A549 (cell line): ENCODE measurements around the gene RNF145. TPM values are rescaled to one million over a fixed set of nuclear protein-coding genes. Genes with fewer than 3 reads are reported as not detected.

Source experiments
- ATAC-seq, 2 experiments: fragments of 200-7000 bp in 1 of 2; fragments of >200 bp in 1 of 2; cut with Nextera tagmentation in 1 of 2; cut with Tn5 transposase in 1 of 2; 3 replicates each; pipeline versions ENCODE4 v1.8.0 to v1.9.1; 2018 to 2020; ENCODE audit warnings: mild to moderate bottlenecking in 1 of 2, moderate library complexity in 1 of 2
- CTCF ChIA-PET: fragments of 300-600 bp; sonication (Branson Sonifier 250); formaldehyde crosslinking; extraction: SDS; loops from one replicate; lab custom pipeline; 2021; ENCODE audit warnings: antibody characterized with exemption, inconsistent platforms; lab: Yijun Ruan, JAX
- POLR2A ChIA-PET: fragments of 350-600 bp; formaldehyde crosslinking; extraction: SDS; loops from one replicate; lab custom pipeline; 2021; ENCODE audit warnings: antibody characterized with exemption, inconsistent platforms; lab: Yijun Ruan, JAX
- DNase-seq, 2 experiments: peaks; one replicate each; pipeline versions ENCODE4 v3.0.0 to v3.0.0-alpha.2; 2011 to 2016; ENCODE audit warnings: low read depth in 1 of 2, low spot score in 1 of 2
- FAIRE-seq: peaks from 2 replicates; lab custom pipeline; 2011; peaks lifted over from hg19 to GRCh38; lab: Jason Lieb, UNC
- H3K27ac ChIP-seq, 2 experiments: fragments of >200 bp; sonication (Bioruptor Twin); formaldehyde crosslinking; 3 replicates each; pipeline ENCODE4 v1.5.1; 2016 to 2017
- H3K4me1 ChIP-seq: fragments of >200 bp; sonication (Bioruptor Twin); formaldehyde crosslinking; 3 replicates; pipeline ENCODE4 v1.6.1; 2016
- H3K4me2 ChIP-seq: fragments of >200 bp; sonication (Bioruptor Twin); formaldehyde crosslinking; 3 replicates; pipeline ENCODE4 v1.6.1; 2016
- H3K4me3 ChIP-seq: fragments of >200 bp; sonication (Bioruptor Twin); formaldehyde crosslinking; 3 replicates; pipeline ENCODE4 v1.5.1; 2016
- H3K9me3 ChIP-seq: fragments of >200 bp; sonication (Bioruptor Twin); formaldehyde crosslinking; 3 replicates; pipeline ENCODE4 v1.6.1; 2016
- CEBPB ChIP-seq, 2 experiments: fragments of >200 bp in 1 of 2; sonication (Bioruptor Twin) in 1 of 2; formaldehyde crosslinking in 1 of 2; IDR thresholded peaks; 2 replicates each; pipeline ENCODE4 v1.6.1; 2012 to 2016
- CHD2 ChIP-seq: fragments of 150-350 bp; IDR thresholded peaks from 2 replicates; pipeline ENCODE4 v1.6.1; 2014; ENCODE audit warnings: low read length; ENCODE audit not compliant: partially characterized antibody
- EHF ChIP-seq: fragments of 250-450 bp; sonication (Bioruptor Pico); IDR thresholded peaks from 2 replicates; pipeline ENCODE4 v1.5.0; 2020; ENCODE audit warnings: mild to moderate bottlenecking
- ESRRA ChIP-seq: fragments of 150-350 bp; IDR thresholded peaks from 2 replicates; pipeline ENCODE4 v1.6.1; 2014; ENCODE audit warnings: mild to moderate bottlenecking, low read length, borderline replicate concordance
- FOXS1 ChIP-seq: fragments of 250-450 bp; sonication (Bioruptor Pico); IDR thresholded peaks from 2 replicates; pipeline ENCODE4 v1.5.0; 2020; ENCODE audit warnings: mild to moderate bottlenecking, moderate library complexity
- HOXA7 ChIP-seq: fragments of 250-450 bp; sonication (Bioruptor Pico); IDR thresholded peaks from 2 replicates; pipeline ENCODE4 v1.5.0; 2020; ENCODE audit warnings: mild to moderate bottlenecking, moderate library complexity
- JUN ChIP-seq, 2 experiments: fragments of >200 bp; sonication (Bioruptor Twin); formaldehyde crosslinking; IDR thresholded peaks; 2 replicates in 1 of 2; 3 replicates in 1 of 2; pipeline ENCODE4 v1.6.1; 2016 to 2017
- JUNB ChIP-seq: fragments of >200 bp; sonication (Bioruptor Twin); formaldehyde crosslinking; IDR thresholded peaks from 2 replicates; pipeline ENCODE4 v1.6.1; 2016
- KDM5A ChIP-seq: fragments of 200-600 bp; sonication (generic); IDR thresholded peaks from 2 replicates; pipeline ENCODE4 v1.6.1; 2016; ENCODE audit warnings: antibody characterized with exemption, mild to moderate bottlenecking
- MAZ ChIP-seq: fragments of 150-350 bp; IDR thresholded peaks from 2 replicates; pipeline ENCODE4 v1.6.1; 2014; ENCODE audit warnings: antibody characterized with exemption, low read depth, low read length, borderline replicate concordance
- MYC ChIP-seq: IDR thresholded peaks from 2 replicates; pipeline ENCODE4 v1.6.1; 2012; ENCODE audit warnings: mild to moderate bottlenecking, inconsistent platforms, low read length, improper control_type of control experiment, borderline replicate concordance
- NFE2L2 ChIP-seq: fragments of 150-350 bp; conservative IDR thresholded peaks from 2 replicates; pipeline ENCODE4 v1.6.1; 2014; ENCODE audit warnings: low read length
- RARB ChIP-seq: fragments of 250-450 bp; sonication (Bioruptor Pico); IDR thresholded peaks from 2 replicates; pipeline ENCODE4 v1.8.0; 2021; ENCODE audit warnings: mild to moderate bottlenecking, moderate library complexity
- RCOR1 ChIP-seq: fragments of 150-350 bp; IDR thresholded peaks from 2 replicates; pipeline ENCODE4 v1.6.1; 2014; ENCODE audit warnings: antibody characterized with exemption, low read length, low read depth
- RFX5 ChIP-seq: fragments of 450-650 bp; IDR thresholded peaks from 2 replicates; pipeline ENCODE4 v1.7.1; 2014; ENCODE audit warnings: antibody characterized with exemption, mild to moderate bottlenecking, moderate library complexity
- SREBF2 ChIP-seq: fragments of 450-650 bp; IDR thresholded peaks from 2 replicates; pipeline ENCODE4 v1.6.1; 2014; ENCODE audit warnings: mild to moderate bottlenecking, moderate library complexity
- TFCP2L1 ChIP-seq: fragments of 250-450 bp; sonication (Bioruptor Pico); IDR thresholded peaks from 2 replicates; pipeline ENCODE4 v1.5.0; 2021; ENCODE audit warnings: mild to moderate bottlenecking
- TP53 ChIP-seq: fragments of 250-450 bp; sonication (Bioruptor Pico); IDR thresholded peaks from 2 replicates; pipeline ENCODE4 v1.5.0; 2021; ENCODE audit warnings: mild to moderate bottlenecking, moderate library complexity
- WGBS: methylation state at CpG from one replicate; pipeline ENCODE4 v1.1.6; 2017; ENCODE audit errors: missing lambda C conversion rate; 5-methylcytosine and 5-hydroxymethylcytosine counted together
- polyA plus RNA-seq, 4 experiments: library from polyadenylated mRNA; depleted of rRNA in 3 of 4; stranded (reverse); fragments of >200 nt; fragmentation: RNase III in 1 of 4; extraction: RNeasy Plus Mini Kit Qiagen cat#74134 plus additional on column Dnase treatment in 1 of 4; gene quantifications; 2 replicates in 3 of 4; 3 replicates in 1 of 4; pipeline ENCODE4 v1.2.3, GENCODE V29; 2011 to 2017
- TF ChIP-seq, protein P1 (sequence below): fragments of >200 bp; sonication (Bioruptor Twin); formaldehyde crosslinking; IDR thresholded peaks from 2 replicates; pipeline ENCODE4 v1.6.1; 2016
- TF ChIP-seq, protein P2 (sequence below): IDR thresholded peaks from 2 replicates; pipeline ENCODE4 v1.6.1; 2012; ENCODE audit warnings: low read depth, borderline replicate concordance
- TF ChIP-seq, protein P3 (sequence below): fragments of 250-450 bp; sonication (Bioruptor Pico); IDR thresholded peaks from 2 replicates; pipeline ENCODE4 v1.5.0; 2020; ENCODE audit warnings: low read depth, mild to moderate bottlenecking, moderate library complexity
- TF ChIP-seq, protein P4 (sequence below): fragments of 450-650 bp; IDR thresholded peaks from 2 replicates; pipeline ENCODE4 v1.6.1; 2014; ENCODE audit warnings: antibody characterized with exemption
- TF ChIP-seq, protein P5 (sequence below): IDR thresholded peaks from 2 replicates; pipeline ENCODE4 v1.6.1; 2012

The RNF145 gene
- polyA plus RNA-seq, 2 of the 4 experiments (the other 2 are of a cell fraction): 122 to 146 TPM

DNA sequence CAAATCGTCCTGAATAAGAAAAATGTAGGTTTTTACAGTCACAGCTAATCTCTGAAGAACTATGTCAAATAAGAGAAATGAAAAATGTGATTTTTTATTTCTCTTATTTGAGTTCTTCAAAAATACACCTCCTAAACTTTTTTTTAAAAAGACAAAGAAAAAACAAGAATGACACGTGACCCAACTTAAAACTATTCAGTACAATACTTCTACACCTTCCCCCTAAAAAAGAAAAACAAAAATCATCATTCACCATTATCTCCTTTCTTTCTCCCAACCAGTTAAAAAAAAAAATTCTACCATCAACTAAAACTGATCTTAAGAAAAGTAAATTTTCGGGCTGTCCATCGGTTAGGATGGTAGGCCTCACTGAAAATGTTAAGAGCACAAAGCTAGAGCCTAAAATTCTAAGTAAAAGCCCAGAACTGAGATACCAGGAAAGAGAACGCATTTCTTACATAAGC is 2.1 kb downstream of the RNF145 start:
- Histone ChIP-seq H3K4me1 (peaks cover 51% of the 10 kb centered on the region), H3K9me3 (no peaks in the 10 kb centered on the region), H3K4me3 (peak overlapping the region; percentile 77), H3K4me2 (peak overlapping the region; percentile 94), H3K27ac (peak overlapping the region; percentile 97 to 100)
- ChIA-PET CTCF (interaction anchor here (1.1 to 4.0 kb wide), 9 partner anchors 9 to 110 kb away, joined by 3 to 22 read pairs (median 4); no protein-coding TSS in a partner anchor), POLR2A (interaction anchor here (0.8 to 2.3 kb wide), 10 partner anchors 10 to 57 kb away, joined by 4 to 14 read pairs (median 6); no protein-coding TSS in a partner anchor)
- DNase-seq (no peak), ATAC-seq (no peak), FAIRE-seq (no peak)
- WGBS: under 1% methylated on average over 5 of the region's 5 CpGs
- TF ChIP-seq KDM5A (0 out of 2 replicates have a peak, but pooled peaks have one; percentile 11), SREBF2 (no peak), RFX5 (no peak), JUNB (no peak), CHD2 (no peak), RCOR1 (no peak), FOXS1 (no peak), MYC (0 out of 2 replicates have a peak, but pooled peaks have one; percentile 16), JUN (IDR thresholded peaks at IDR 0.05) (no peak)
- TF ChIP-seq, protein P1, sequence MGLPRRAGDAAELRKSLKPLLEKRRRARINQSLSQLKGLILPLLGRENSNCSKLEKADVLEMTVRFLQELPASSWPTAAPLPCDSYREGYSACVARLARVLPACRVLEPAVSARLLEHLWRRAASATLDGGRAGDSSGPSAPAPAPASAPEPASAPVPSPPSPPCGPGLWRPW: no peak
- TF ChIP-seq, protein P2, sequence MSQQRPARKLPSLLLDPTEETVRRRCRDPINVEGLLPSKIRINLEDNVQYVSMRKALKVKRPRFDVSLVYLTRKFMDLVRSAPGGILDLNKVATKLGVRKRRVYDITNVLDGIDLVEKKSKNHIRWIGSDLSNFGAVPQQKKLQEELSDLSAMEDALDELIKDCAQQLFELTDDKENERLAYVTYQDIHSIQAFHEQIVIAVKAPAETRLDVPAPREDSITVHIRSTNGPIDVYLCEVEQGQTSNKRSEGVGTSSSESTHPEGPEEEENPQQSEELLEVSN: no peak
- TF ChIP-seq, protein P3, sequence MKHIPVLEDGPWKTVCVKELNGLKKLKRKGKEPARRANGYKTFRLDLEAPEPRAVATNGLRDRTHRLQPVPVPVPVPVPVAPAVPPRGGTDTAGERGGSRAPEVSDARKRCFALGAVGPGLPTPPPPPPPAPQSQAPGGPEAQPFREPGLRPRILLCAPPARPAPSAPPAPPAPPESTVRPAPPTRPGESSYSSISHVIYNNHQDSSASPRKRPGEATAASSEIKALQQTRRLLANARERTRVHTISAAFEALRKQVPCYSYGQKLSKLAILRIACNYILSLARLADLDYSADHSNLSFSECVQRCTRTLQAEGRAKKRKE (CRISPR knock-in tag): no peak
- TF ChIP-seq, protein P4, sequence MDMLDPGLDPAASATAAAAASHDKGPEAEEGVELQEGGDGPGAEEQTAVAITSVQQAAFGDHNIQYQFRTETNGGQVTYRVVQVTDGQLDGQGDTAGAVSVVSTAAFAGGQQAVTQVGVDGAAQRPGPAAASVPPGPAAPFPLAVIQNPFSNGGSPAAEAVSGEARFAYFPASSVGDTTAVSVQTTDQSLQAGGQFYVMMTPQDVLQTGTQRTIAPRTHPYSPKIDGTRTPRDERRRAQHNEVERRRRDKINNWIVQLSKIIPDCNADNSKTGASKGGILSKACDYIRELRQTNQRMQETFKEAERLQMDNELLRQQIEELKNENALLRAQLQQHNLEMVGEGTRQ: peak; percentile 68
- TF ChIP-seq, all 56 proteins: peak for 3

DNA sequence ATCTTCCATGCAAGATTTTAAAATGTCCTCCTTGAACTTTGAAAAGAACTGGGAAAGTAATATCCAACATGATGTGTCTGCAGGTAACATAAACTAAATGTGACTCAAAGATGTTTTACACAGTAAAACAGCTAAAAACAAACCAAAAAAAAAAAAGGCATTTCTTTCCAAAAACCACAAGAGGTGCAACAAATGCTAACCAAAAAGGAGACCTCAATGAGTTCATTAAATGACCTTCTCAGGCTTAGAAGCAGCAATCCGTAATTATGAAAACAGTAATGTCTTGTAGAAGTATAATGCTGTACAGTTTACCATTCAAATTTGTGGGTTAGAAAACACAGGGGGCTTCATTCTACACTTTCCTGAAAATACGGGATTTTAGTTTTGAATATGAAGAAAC is 2.5 kb downstream of the RNF145 start:
- FAIRE-seq (no peak), ATAC-seq (no peak), DNase-seq (no peak)
- Histone ChIP-seq H3K4me1 (peaks cover 52% of the 10 kb centered on the region), H3K9me3 (no peaks in the 10 kb centered on the region), H3K4me2 (peak overlapping the region; percentile 94), H3K27ac (peak overlapping the region; percentile 97 to 100), H3K4me3 (peak overlapping the region; percentile 77)
- WGBS: 6% methylated on average over 2 of the region's 2 CpGs
- ChIA-PET POLR2A (interaction anchor here (1.3 to 2.3 kb wide), 3 partner anchors 22 to 43 kb away, joined by 4 to 10 read pairs (median 6); no protein-coding TSS in a partner anchor), CTCF (interaction anchor here (1.3 to 4.0 kb wide), 8 partner anchors 9 to 57 kb away, joined by 3 to 22 read pairs (median 5); no protein-coding TSS in a partner anchor)
- TF ChIP-seq HOXA7 (CRISPR knock-in tag) (no peak), EHF (CRISPR knock-in tag) (no peak), SREBF2 (no peak), RARB (no peak), CEBPB (IDR thresholded peaks at IDR 0.05) (no peak), MAZ (no peak), ESRRA (no peak), TP53 (CRISPR knock-in tag) (no peak), FOXS1 (no peak), TFCP2L1 (CRISPR knock-in tag) (no peak), NFE2L2 (no peak)
- TF ChIP-seq, protein P1: no peak
- TF ChIP-seq, protein P5, sequence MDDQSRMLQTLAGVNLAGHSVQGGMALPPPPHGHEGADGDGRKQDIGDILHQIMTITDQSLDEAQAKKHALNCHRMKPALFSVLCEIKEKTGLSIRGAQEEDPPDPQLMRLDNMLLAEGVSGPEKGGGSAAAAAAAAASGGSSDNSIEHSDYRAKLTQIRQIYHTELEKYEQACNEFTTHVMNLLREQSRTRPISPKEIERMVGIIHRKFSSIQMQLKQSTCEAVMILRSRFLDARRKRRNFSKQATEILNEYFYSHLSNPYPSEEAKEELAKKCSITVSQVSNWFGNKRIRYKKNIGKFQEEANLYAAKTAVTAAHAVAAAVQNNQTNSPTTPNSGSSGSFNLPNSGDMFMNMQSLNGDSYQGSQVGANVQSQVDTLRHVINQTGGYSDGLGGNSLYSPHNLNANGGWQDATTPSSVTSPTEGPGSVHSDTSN: no peak
